Fibroblast of lung (primary cell): ENCODE data around the gene MT1X. TPM values are rescaled to one million over a fixed set of nuclear protein-coding genes. Genes with fewer than 3 reads are reported as not detected.
A peak's percentile ranks its signal among the peaks of the same experiment; 100 is the strongest.

Experiments used
- DNase-seq, 2 donors: peaks; one replicate each; pipeline versions ENCODE4 v3.0.0 to v3.0.0-alpha.2; 2010; ENCODE audit warnings: low read depth in 2 of 2
- H2AFZ ChIP-seq: 2 replicates; pipeline ENCODE4 v1.5.1; 2012; ENCODE audit warnings: low read length, control low read depth, inconsistent platforms
- H3K27ac ChIP-seq: 2 replicates; pipeline ENCODE4 v1.5.1; 2011; ENCODE audit warnings: low read length, control low read depth; ENCODE audit not compliant: insufficient read depth
- H3K27me3 ChIP-seq: 2 replicates; pipeline ENCODE4 v1.5.1; 2011; ENCODE audit warnings: mild to moderate bottlenecking, low read length; ENCODE audit not compliant: control insufficient read depth, insufficient read depth
- H3K36me3 ChIP-seq: 2 replicates; pipeline ENCODE4 v1.5.1; 2011; ENCODE audit warnings: low read length; ENCODE audit not compliant: control insufficient read depth, insufficient read depth
- H3K4me1 ChIP-seq: 2 replicates; pipeline ENCODE4 v1.5.1; 2011; ENCODE audit warnings: low read length; ENCODE audit not compliant: control insufficient read depth, insufficient read depth; ENCODE audit errors: extremely low read depth
- H3K4me2 ChIP-seq: 2 replicates; pipeline ENCODE4 v1.5.1; 2011; ENCODE audit warnings: low read length, control low read depth; ENCODE audit not compliant: insufficient read depth; ENCODE audit errors: extremely low read depth
- H3K4me3 ChIP-seq, 4 experiments: fragments of 200-600 bp in 1 of 4; sonication (generic) in 1 of 4; replicated peaks in 1 of 4; 2 replicates each; pipeline ENCODE4 v1.5.1; 2011 to 2016; ENCODE audit warnings: low read length in 4 of 4, low read depth in 3 of 4, mild to moderate bottlenecking in 3 of 4, control low read depth in 2 of 4, inconsistent platforms in 1 of 4, mixed read lengths in 1 of 4; ENCODE audit not compliant: insufficient read depth in 1 of 4; ENCODE audit errors: control extremely low read depth in 1 of 4
- H3K79me2 ChIP-seq: 2 replicates; pipeline ENCODE4 v1.5.1; 2012; ENCODE audit warnings: mild to moderate bottlenecking, low read length, inconsistent platforms; ENCODE audit not compliant: control insufficient read depth, insufficient read depth
- H3K9ac ChIP-seq: 2 replicates; pipeline ENCODE4 v1.5.1; 2011; ENCODE audit warnings: mild to moderate bottlenecking, low read length, control low read depth; ENCODE audit not compliant: insufficient read depth
- H3K9me3 ChIP-seq: 2 replicates; pipeline ENCODE4 v1.5.1; 2012; ENCODE audit warnings: low read depth, low read length; ENCODE audit not compliant: control insufficient read depth, insufficient read depth
- H4K20me1 ChIP-seq: 2 replicates; pipeline ENCODE4 v1.5.1; 2011; ENCODE audit warnings: low read length; ENCODE audit not compliant: control insufficient read depth, insufficient read depth; ENCODE audit errors: extremely low read depth
- EZH2 ChIP-seq: IDR thresholded peaks from 2 replicates; pipeline ENCODE4 v1.5.1; 2012; ENCODE audit warnings: low read length, control low read depth, mild to moderate bottlenecking; ENCODE audit errors: missing control alignments
- polyA plus RNA-seq, 2 donors: library from polyadenylated mRNA; depleted of rRNA in 1 of 2; stranded (reverse) in 1 of 2; unstranded in 1 of 2; fragments of >200 nt; gene quantifications; 2 replicates each; pipeline ENCODE4 v1.2.1, GENCODE V29; 2011 to 2012; ENCODE audit warnings: missing spikeins in 1 of 2
- total RNA-seq: library from RNA; depleted of rRNA; stranded (reverse); fragments of >200 nt; gene quantifications from 2 replicates; pipeline ENCODE4 v1.2.1, GENCODE V29; 2014
- TF ChIP-seq, protein P1 (sequence below), 2 donors: IDR thresholded peaks in 1 of 2; conservative IDR thresholded peaks in 1 of 2; 1 replicate in 1 of 2; 2 replicates in 1 of 2; pipeline ENCODE4 v1.5.1; 2011 to 2012; ENCODE audit warnings: low read length in 2 of 2, control low read depth in 1 of 2, inconsistent platforms in 1 of 2, low read depth in 1 of 2, mild to moderate bottlenecking in 1 of 2

Gene MT1X
- total and polyA plus RNA-seq, 2 donors (not counting 1 experiment from before 2014, with no cell fraction given), result 137 to 242 TPM

DNA sequence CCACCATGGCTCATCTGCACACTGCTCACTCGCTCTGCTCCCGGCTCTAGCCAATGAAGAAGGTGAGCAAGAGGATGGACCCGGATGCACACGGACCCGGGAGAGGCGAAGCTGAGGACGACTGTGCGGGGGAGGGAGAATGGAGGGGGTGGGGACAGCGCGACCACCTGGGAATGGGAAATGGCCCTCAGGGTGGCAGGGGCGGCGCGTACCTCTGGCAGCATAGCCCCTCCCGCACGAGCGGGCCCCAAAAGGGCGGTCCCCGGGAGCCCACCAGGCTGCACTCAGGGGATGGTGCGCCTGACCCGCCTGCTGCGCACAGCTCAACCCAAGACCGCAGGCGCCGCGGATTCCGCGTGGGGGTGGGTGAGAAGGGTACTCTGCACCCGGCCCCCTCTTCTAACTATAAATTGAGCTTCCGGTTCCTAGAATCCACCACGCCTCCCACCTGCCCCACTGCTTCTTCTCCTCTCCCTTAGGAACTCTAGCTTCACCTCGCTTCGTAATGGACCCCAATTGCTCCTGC is 6.5 kb upstream of the MT1X start:
- no peaks in the 10 kb centered on the region for H3K27me3 ChIP-seq
- H4K20me1 ChIP-seq, result no peaks in the 10 kb centered on the region
- no peak overlapping the region for H3K9ac ChIP-seq
- no peak overlapping the region for H3K27ac ChIP-seq
- no peaks in the 10 kb centered on the region for H3K79me2 ChIP-seq
- H3K4me3 ChIP-seq, result peak overlapping the region in 1 of 4 experiments; percentile 17
- no peak overlapping the region for H2AFZ ChIP-seq
- no peak for TF ChIP-seq EZH2
- TF ChIP-seq, protein P1, sequence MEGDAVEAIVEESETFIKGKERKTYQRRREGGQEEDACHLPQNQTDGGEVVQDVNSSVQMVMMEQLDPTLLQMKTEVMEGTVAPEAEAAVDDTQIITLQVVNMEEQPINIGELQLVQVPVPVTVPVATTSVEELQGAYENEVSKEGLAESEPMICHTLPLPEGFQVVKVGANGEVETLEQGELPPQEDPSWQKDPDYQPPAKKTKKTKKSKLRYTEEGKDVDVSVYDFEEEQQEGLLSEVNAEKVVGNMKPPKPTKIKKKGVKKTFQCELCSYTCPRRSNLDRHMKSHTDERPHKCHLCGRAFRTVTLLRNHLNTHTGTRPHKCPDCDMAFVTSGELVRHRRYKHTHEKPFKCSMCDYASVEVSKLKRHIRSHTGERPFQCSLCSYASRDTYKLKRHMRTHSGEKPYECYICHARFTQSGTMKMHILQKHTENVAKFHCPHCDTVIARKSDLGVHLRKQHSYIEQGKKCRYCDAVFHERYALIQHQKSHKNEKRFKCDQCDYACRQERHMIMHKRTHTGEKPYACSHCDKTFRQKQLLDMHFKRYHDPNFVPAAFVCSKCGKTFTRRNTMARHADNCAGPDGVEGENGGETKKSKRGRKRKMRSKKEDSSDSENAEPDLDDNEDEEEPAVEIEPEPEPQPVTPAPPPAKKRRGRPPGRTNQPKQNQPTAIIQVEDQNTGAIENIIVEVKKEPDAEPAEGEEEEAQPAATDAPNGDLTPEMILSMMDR (conservative IDR thresholded peaks at IDR 0.05 in 1 of 2, IDR thresholded peaks at IDR 0.05 in 1 of 2; ENCODE audit: low read depth in 1 of 2, low read length in 2 of 2), result no peak
- no peak overlapping the region for H3K4me2 ChIP-seq
- H3K4me1 ChIP-seq, result peaks cover 5% of the 10 kb centered on the region
- H3K36me3 ChIP-seq, result no peaks in the 10 kb centered on the region
- H3K9me3 ChIP-seq, result no peaks in the 10 kb centered on the region
- DNase-seq, result no peak

GRCh38 chr16:56677474-56677873 is 4.8 kb upstream of the MT1X start:
- H3K27me3 ChIP-seq, result no peaks in the 10 kb centered on the region
- no peak overlapping the region for H2AFZ ChIP-seq
- no peaks in the 10 kb centered on the region for H3K9me3 ChIP-seq
- no peak overlapping the region for H3K4me2 ChIP-seq
- H3K36me3 ChIP-seq, result no peaks in the 10 kb centered on the region
- no peak for TF ChIP-seq EZH2
- TF ChIP-seq, protein P1 (conservative IDR thresholded peaks at IDR 0.05 in 1 of 2, IDR thresholded peaks at IDR 0.05 in 1 of 2; ENCODE audit: low read depth in 1 of 2, low read length in 2 of 2), result no peak
- H3K9ac ChIP-seq, result no peak overlapping the region
- H3K4me3 ChIP-seq, result no peak overlapping the region
- no peak for DNase-seq
- H3K4me1 ChIP-seq, result peaks cover 6% of the 10 kb centered on the region
- no peaks in the 10 kb centered on the region for H3K79me2 ChIP-seq
- no peak overlapping the region for H3K27ac ChIP-seq
- H4K20me1 ChIP-seq, result no peaks in the 10 kb centered on the region

- no peak overlapping the region for H3K9ac ChIP-seq
- H3K4me1 ChIP-seq, result peaks cover 4% of the 10 kb centered on the region
- no peaks in the 10 kb centered on the region for H3K79me2 ChIP-seq
- no peak overlapping the region for H3K27ac ChIP-seq
- DNase-seq, result no peak
- no peak overlapping the region for H3K4me2 ChIP-seq
- no peaks in the 10 kb centered on the region for H4K20me1 ChIP-seq
- TF ChIP-seq, protein P1 (conservative IDR thresholded peaks at IDR 0.05 in 1 of 2, IDR thresholded peaks at IDR 0.05 in 1 of 2; ENCODE audit: low read depth in 1 of 2, low read length in 2 of 2), result no peak
- no peak for TF ChIP-seq EZH2
- no peaks in the 10 kb centered on the region for H3K36me3 ChIP-seq
- no peak overlapping the region for H2AFZ ChIP-seq
- H3K4me3 ChIP-seq, result no peak overlapping the region
- no peaks in the 10 kb centered on the region for H3K9me3 ChIP-seq
- no peaks in the 10 kb centered on the region for H3K27me3 ChIP-seq
These were observed 3.1 kb upstream of the MT1X start for GRCh38 chr16:56679078-56679730.
